ENCODE data around the gene ACLY.

Gene ACLY

GRCh38 chr17:41919165-41919817 lies 540 bp upstream of the ACLY start:
- Histone ChIP-seq H3K4me1 (ENCODE audit: control insufficient read depth, low read depth, low read length) (peaks cover 31% of the 10 kb centered on the region), H3K36me3 (ENCODE audit: control insufficient read depth, insufficient read depth, low read length) (no peaks in the 10 kb centered on the region), H3K4me2 (ENCODE audit: low read length) (peak overlapping the region; percentile 88), H3K9ac (ENCODE audit: low read length) (peak overlapping the region; percentile 87), H3K4me3 (ENCODE audit: low read length) (peak overlapping the region; percentile 35), H3K23ac (ENCODE audit: low read length) (peak overlapping the region; percentile 91), H3K79me1 (ENCODE audit: low read length) (peaks cover 8% of the 10 kb centered on the region), H3K4ac (ENCODE audit: low read depth, low read length) (peak overlapping the region; percentile 89), H2BK15ac (replicated peaks; ENCODE audit: low read depth) (no peak overlapping the region), H4K5ac (ENCODE audit: low read length) (no peak overlapping the region), H2AK5ac (ENCODE audit: low read length) (no peak overlapping the region), H3K27me3 (ENCODE audit: insufficient read depth, low read length, poor library complexity) (no peaks in the 10 kb centered on the region), H2BK120ac (ENCODE audit: low read depth, low read length) (no peak overlapping the region), H3K27ac (ENCODE audit: low read depth, low read length) (peak overlapping the region; percentile 97), H3K79me2 (ENCODE audit: control insufficient read depth, insufficient read depth, low read length) (peaks cover 44% of the 10 kb centered on the region), H3K56ac (ENCODE audit: low read length) (peak overlapping the region; percentile 98), H4K8ac (ENCODE audit: low read depth, low read length) (no peak overlapping the region), H3K18ac (ENCODE audit: low read length) (peak overlapping the region; percentile 82), H2BK5ac (ENCODE audit: low read length) (peak overlapping the region; percentile 98)
- DNase-seq = peak; percentile 99
- WGBS (ENCODE audit: extremely low coverage, insufficient coverage, low lambda C conversion rate) = no CpG with 5 or more reads among the region's 33 CpGs

GRCh38 chr17:41917679-41918313 lies 955 bp downstream of the ACLY start:
- no CpG with 5 or more reads among the region's 26 CpGs for WGBS (ENCODE audit: extremely low coverage, insufficient coverage, low lambda C conversion rate)
- H2BK5ac ChIP-seq (ENCODE audit: low read length) = peak overlapping the region; percentile 91
- peak overlapping the region; percentile 70 for H3K4me2 ChIP-seq (ENCODE audit: low read length)
- peak overlapping the region; percentile 98 for H3K56ac ChIP-seq (ENCODE audit: low read length)
- H3K4ac ChIP-seq (ENCODE audit: low read depth, low read length) = peak overlapping the region; percentile 95
- H3K36me3 ChIP-seq (ENCODE audit: control insufficient read depth, insufficient read depth, low read length) = peaks cover 7% of the 10 kb centered on the region
- no peak for DNase-seq
- peaks cover 17% of the 10 kb centered on the region for H3K79me1 ChIP-seq (ENCODE audit: low read length)
- no peak overlapping the region for H2BK120ac ChIP-seq (ENCODE audit: low read depth, low read length)
- H2AK5ac ChIP-seq (ENCODE audit: low read length) = no peak overlapping the region
- H3K27me3 ChIP-seq (ENCODE audit: insufficient read depth, low read length, poor library complexity) = no peaks in the 10 kb centered on the region
- peak overlapping the region; percentile 91 for H3K4me3 ChIP-seq (ENCODE audit: low read length)
- H4K5ac ChIP-seq (ENCODE audit: low read length) = no peak overlapping the region
- H3K9ac ChIP-seq (ENCODE audit: low read length) = peak overlapping the region; percentile 99
- H3K23ac ChIP-seq (ENCODE audit: low read length) = peak overlapping the region; percentile 99
- H2BK15ac ChIP-seq (replicated peaks; ENCODE audit: low read depth) = no peak overlapping the region
- no peak overlapping the region for H4K8ac ChIP-seq (ENCODE audit: low read depth, low read length)
- peaks cover 41% of the 10 kb centered on the region for H3K4me1 ChIP-seq (ENCODE audit: control insufficient read depth, low read depth, low read length)
- peak overlapping the region; percentile 89 for H3K27ac ChIP-seq (ENCODE audit: low read depth, low read length)
- peak overlapping the region; percentile 85 for H3K18ac ChIP-seq (ENCODE audit: low read length)
- peaks cover 59% of the 10 kb centered on the region for H3K79me2 ChIP-seq (ENCODE audit: control insufficient read depth, insufficient read depth, low read length)

GRCh38 chr17:41917192-41917591 lies 1.6 kb downstream of the ACLY start:
- Histone ChIP-seq H2BK15ac (replicated peaks; ENCODE audit: low read depth) (no peak overlapping the region), H3K27me3 (ENCODE audit: insufficient read depth, low read length, poor library complexity) (no peaks in the 10 kb centered on the region), H3K36me3 (ENCODE audit: control insufficient read depth, insufficient read depth, low read length) (peaks cover 12% of the 10 kb centered on the region), H4K5ac (ENCODE audit: low read length) (no peak overlapping the region), H3K23ac (ENCODE audit: low read length) (no peak overlapping the region), H3K56ac (ENCODE audit: low read length) (peak overlapping the region; percentile 98), H3K4me1 (ENCODE audit: control insufficient read depth, low read depth, low read length) (peaks cover 43% of the 10 kb centered on the region), H3K79me2 (ENCODE audit: control insufficient read depth, insufficient read depth, low read length) (peaks cover 65% of the 10 kb centered on the region), H3K4me3 (ENCODE audit: low read length) (peak overlapping the region; percentile 91), H3K27ac (ENCODE audit: low read depth, low read length) (no peak overlapping the region), H2BK5ac (ENCODE audit: low read length) (no peak overlapping the region), H3K9ac (ENCODE audit: low read length) (peak overlapping the region; percentile 99), H3K4me2 (ENCODE audit: low read length) (peak overlapping the region; percentile 70), H3K79me1 (ENCODE audit: low read length) (peaks cover 22% of the 10 kb centered on the region), H3K4ac (ENCODE audit: low read depth, low read length) (no peak overlapping the region), H4K8ac (ENCODE audit: low read depth, low read length) (no peak overlapping the region), H3K18ac (ENCODE audit: low read length) (no peak overlapping the region), H2AK5ac (ENCODE audit: low read length) (no peak overlapping the region), H2BK120ac (ENCODE audit: low read depth, low read length) (no peak overlapping the region)
- no peak for DNase-seq
- no CpG with 5 or more reads among the region's 4 CpGs for WGBS (ENCODE audit: extremely low coverage, insufficient coverage, low lambda C conversion rate)

- peak overlapping the region; percentile 61 for H3K4me2 ChIP-seq (ENCODE audit: low read length)
- no peak for DNase-seq
- peak overlapping the region; percentile 75 for H3K56ac ChIP-seq (ENCODE audit: low read length)
- peak overlapping the region; percentile 25 for H3K27ac ChIP-seq (ENCODE audit: low read depth, low read length)
- H2BK120ac ChIP-seq (ENCODE audit: low read depth, low read length) = no peak overlapping the region
- no peak overlapping the region for H4K5ac ChIP-seq (ENCODE audit: low read length)
- peaks cover 19% of the 10 kb centered on the region for H3K36me3 ChIP-seq (ENCODE audit: control insufficient read depth, insufficient read depth, low read length)
- peak overlapping the region; percentile 60 for H3K9ac ChIP-seq (ENCODE audit: low read length)
- peaks cover 77% of the 10 kb centered on the region for H3K79me2 ChIP-seq (ENCODE audit: control insufficient read depth, insufficient read depth, low read length)
- no peak overlapping the region for H3K18ac ChIP-seq (ENCODE audit: low read length)
- H3K23ac ChIP-seq (ENCODE audit: low read length) = no peak overlapping the region
- H2AK5ac ChIP-seq (ENCODE audit: low read length) = peak overlapping the region; percentile 39
- H2BK5ac ChIP-seq (ENCODE audit: low read length) = peak overlapping the region; percentile 49
- WGBS (ENCODE audit: extremely low coverage, insufficient coverage, low lambda C conversion rate) = no CpG with 5 or more reads among the region's 2 CpGs
- H3K4ac ChIP-seq (ENCODE audit: low read depth, low read length) = no peak overlapping the region
- H3K79me1 ChIP-seq (ENCODE audit: low read length) = peaks cover 34% of the 10 kb centered on the region
- H3K27me3 ChIP-seq (ENCODE audit: insufficient read depth, low read length, poor library complexity) = no peaks in the 10 kb centered on the region
- no peak overlapping the region for H2BK15ac ChIP-seq (replicated peaks; ENCODE audit: low read depth)
- H3K4me3 ChIP-seq (ENCODE audit: low read length) = no peak overlapping the region
- peaks cover 43% of the 10 kb centered on the region for H3K4me1 ChIP-seq (ENCODE audit: control insufficient read depth, low read depth, low read length)
- no peak overlapping the region for H4K8ac ChIP-seq (ENCODE audit: low read depth, low read length)
These were observed 3.2 kb downstream of the ACLY start for GRCh38 chr17:41915566-41915965.

GRCh38 chr17:41915020-41915419 lies 3.7 kb downstream of the ACLY start:
- no peaks in the 10 kb centered on the region for H3K27me3 ChIP-seq (ENCODE audit: insufficient read depth, low read length, poor library complexity)
- peaks cover 81% of the 10 kb centered on the region for H3K79me2 ChIP-seq (ENCODE audit: control insufficient read depth, insufficient read depth, low read length)
- H4K5ac ChIP-seq (ENCODE audit: low read length) = no peak overlapping the region
- no peak overlapping the region for H2BK5ac ChIP-seq (ENCODE audit: low read length)
- H3K4me1 ChIP-seq (ENCODE audit: control insufficient read depth, low read depth, low read length) = peaks cover 41% of the 10 kb centered on the region
- H3K4me3 ChIP-seq (ENCODE audit: low read length) = no peak overlapping the region
- H3K4ac ChIP-seq (ENCODE audit: low read depth, low read length) = no peak overlapping the region
- H3K79me1 ChIP-seq (ENCODE audit: low read length) = peaks cover 37% of the 10 kb centered on the region
- peak overlapping the region; percentile 75 for H3K56ac ChIP-seq (ENCODE audit: low read length)
- H3K9ac ChIP-seq (ENCODE audit: low read length) = peak overlapping the region; percentile 60
- no peak overlapping the region for H2BK15ac ChIP-seq (replicated peaks; ENCODE audit: low read depth)
- H3K23ac ChIP-seq (ENCODE audit: low read length) = no peak overlapping the region
- no peak overlapping the region for H2BK120ac ChIP-seq (ENCODE audit: low read depth, low read length)
- H3K36me3 ChIP-seq (ENCODE audit: control insufficient read depth, insufficient read depth, low read length) = peaks cover 24% of the 10 kb centered on the region
- no peak overlapping the region for H3K18ac ChIP-seq (ENCODE audit: low read length)
- WGBS (ENCODE audit: extremely low coverage, insufficient coverage, low lambda C conversion rate) = no CpG with 5 or more reads among the region's 5 CpGs
- peak overlapping the region; percentile 61 for H3K4me2 ChIP-seq (ENCODE audit: low read length)
- peak overlapping the region; percentile 18 for H2AK5ac ChIP-seq (ENCODE audit: low read length)
- H3K27ac ChIP-seq (ENCODE audit: low read depth, low read length) = peak overlapping the region; percentile 18
- no peak for DNase-seq
- no peak overlapping the region for H4K8ac ChIP-seq (ENCODE audit: low read depth, low read length)
